K562 (cell line): ENCODE measurements around the gene FCHO1.

ENCODE experiments used
- EHMT2 ChIP-seq: fragments of 450-650 bp; IDR thresholded peaks from 2 replicates; pipeline ENCODE4 v1.6.1; 2018; ENCODE audit warnings: antibody characterized with exemption
- MEF2A ChIP-seq: IDR thresholded peaks from 2 replicates; pipeline ENCODE4 v1.6.1; 2011; ENCODE audit warnings: low read depth, mild to moderate bottlenecking, low read length, moderate library complexity; ENCODE audit not compliant: control insufficient read depth
- RBBP5 ChIP-seq: fragments of 200-600 bp; sonication (generic); IDR thresholded peaks from 2 replicates; pipeline ENCODE4 v1.6.1; 2012; ENCODE audit warnings: borderline replicate concordance, mild to moderate bottlenecking, low read length, control low read depth, inconsistent platforms; ENCODE audit not compliant: insufficient read depth, poor library complexity, severe bottlenecking
- STAT5A ChIP-seq: IDR thresholded peaks from 2 replicates; pipeline ENCODE4 v1.6.1; 2012; ENCODE audit warnings: low read length, inconsistent platforms, borderline replicate concordance
- TAF1 ChIP-seq: IDR thresholded peaks from 2 replicates; pipeline ENCODE4 v1.6.1; 2011; ENCODE audit warnings: mild to moderate bottlenecking, low read length, moderate library complexity; ENCODE audit not compliant: insufficient read depth, control insufficient read depth, severe bottlenecking; ENCODE audit errors: extremely low read depth
- YY1 ChIP-seq, 3 experiments: IDR thresholded peaks; 2 replicates each; pipeline ENCODE4 v1.6.1; 2011; ENCODE audit warnings: low read length in 2 of 3, mild to moderate bottlenecking in 2 of 3, moderate library complexity in 2 of 3, borderline replicate concordance in 1 of 3, control low read depth in 1 of 3, low read depth in 1 of 3; ENCODE audit not compliant: insufficient read depth in 3 of 3, insufficient replicate concordance in 2 of 3, control insufficient read depth in 1 of 3, insufficient read length in 1 of 3; ENCODE audit errors: extremely low read depth in 1 of 3
- ZBTB33 ChIP-seq: sonication (generic); formaldehyde crosslinking; IDR thresholded peaks from 2 replicates; pipeline ENCODE4 v1.8.1; 2023; ENCODE audit warnings: mild to moderate bottlenecking, missing genetic modification reagents
- TF ChIP-seq, protein P1 (sequence below), 3 experiments: IDR thresholded peaks in 2 of 3; conservative IDR thresholded peaks in 1 of 3; 2 replicates each; pipeline ENCODE4 v1.5.1; 2011 to 2012; ENCODE audit warnings: low read length in 3 of 3, mild to moderate bottlenecking in 3 of 3, control low read depth in 2 of 3, improper control_type of control experiment in 1 of 3, inconsistent platforms in 1 of 3, low read depth in 1 of 3, mixed read lengths in 1 of 3, moderate library complexity in 1 of 3; ENCODE audit not compliant: insufficient read depth in 2 of 3

- TF ChIP-seq, protein P1, sequence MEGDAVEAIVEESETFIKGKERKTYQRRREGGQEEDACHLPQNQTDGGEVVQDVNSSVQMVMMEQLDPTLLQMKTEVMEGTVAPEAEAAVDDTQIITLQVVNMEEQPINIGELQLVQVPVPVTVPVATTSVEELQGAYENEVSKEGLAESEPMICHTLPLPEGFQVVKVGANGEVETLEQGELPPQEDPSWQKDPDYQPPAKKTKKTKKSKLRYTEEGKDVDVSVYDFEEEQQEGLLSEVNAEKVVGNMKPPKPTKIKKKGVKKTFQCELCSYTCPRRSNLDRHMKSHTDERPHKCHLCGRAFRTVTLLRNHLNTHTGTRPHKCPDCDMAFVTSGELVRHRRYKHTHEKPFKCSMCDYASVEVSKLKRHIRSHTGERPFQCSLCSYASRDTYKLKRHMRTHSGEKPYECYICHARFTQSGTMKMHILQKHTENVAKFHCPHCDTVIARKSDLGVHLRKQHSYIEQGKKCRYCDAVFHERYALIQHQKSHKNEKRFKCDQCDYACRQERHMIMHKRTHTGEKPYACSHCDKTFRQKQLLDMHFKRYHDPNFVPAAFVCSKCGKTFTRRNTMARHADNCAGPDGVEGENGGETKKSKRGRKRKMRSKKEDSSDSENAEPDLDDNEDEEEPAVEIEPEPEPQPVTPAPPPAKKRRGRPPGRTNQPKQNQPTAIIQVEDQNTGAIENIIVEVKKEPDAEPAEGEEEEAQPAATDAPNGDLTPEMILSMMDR (IDR thresholded peaks at IDR 0.05 in 2 of 3, conservative IDR thresholded peaks at IDR 0.05 in 1 of 3; ENCODE audit: insufficient read depth in 2 of 3, low read depth in 1 of 3, low read length in 3 of 3): no peak
- TF ChIP-seq RBBP5 (no peak), STAT5A (no peak), TAF1 (no peak), YY1 (IDR thresholded peaks at IDR 0.05; ENCODE audit: borderline replicate concordance in 1 of 3, control insufficient read depth in 1 of 3, extremely low read depth in 1 of 3, insufficient read depth in 3 of 3, insufficient read length in 1 of 3, insufficient replicate concordance in 2 of 3, low read depth in 1 of 3, low read length in 2 of 3) (no peak), MEF2A (no peak), ZBTB33 (CRISPR knock-in tag) (no peak), EHMT2 (no peak)
Observed at GRCh38 chr19:17767559-17767958, 16.3 kb downstream of the FCHO1 start.
